Measurements from ENCODE around the gene NLRP6.
"Not testable (repeated sequence)": the region's sequence is repeated elsewhere in the genome, so short reads cannot be mapped to it uniquely, and the experiment has no call there.

DNA sequence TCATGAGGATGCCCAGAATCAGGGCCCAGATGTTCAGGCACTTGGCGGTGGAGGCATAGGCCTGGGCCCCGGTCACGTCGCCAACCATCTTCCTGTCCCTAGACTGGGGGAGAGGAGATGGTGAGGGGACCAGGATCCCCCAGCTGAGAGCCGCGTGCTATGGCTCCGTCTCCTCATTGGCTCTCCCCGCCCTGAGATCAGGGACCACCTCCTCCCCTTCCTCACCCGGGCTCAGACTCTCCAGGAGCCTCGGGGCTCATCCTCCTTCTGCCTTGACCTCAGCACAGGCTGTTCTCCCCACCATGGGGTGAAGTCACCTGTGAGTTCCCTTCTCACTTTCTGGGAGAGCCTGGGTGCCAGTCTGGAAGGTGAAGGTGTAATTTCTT lies 41.7 kb downstream of the NLRP6 start:
- TF ChIP-seq, protein P1, sequence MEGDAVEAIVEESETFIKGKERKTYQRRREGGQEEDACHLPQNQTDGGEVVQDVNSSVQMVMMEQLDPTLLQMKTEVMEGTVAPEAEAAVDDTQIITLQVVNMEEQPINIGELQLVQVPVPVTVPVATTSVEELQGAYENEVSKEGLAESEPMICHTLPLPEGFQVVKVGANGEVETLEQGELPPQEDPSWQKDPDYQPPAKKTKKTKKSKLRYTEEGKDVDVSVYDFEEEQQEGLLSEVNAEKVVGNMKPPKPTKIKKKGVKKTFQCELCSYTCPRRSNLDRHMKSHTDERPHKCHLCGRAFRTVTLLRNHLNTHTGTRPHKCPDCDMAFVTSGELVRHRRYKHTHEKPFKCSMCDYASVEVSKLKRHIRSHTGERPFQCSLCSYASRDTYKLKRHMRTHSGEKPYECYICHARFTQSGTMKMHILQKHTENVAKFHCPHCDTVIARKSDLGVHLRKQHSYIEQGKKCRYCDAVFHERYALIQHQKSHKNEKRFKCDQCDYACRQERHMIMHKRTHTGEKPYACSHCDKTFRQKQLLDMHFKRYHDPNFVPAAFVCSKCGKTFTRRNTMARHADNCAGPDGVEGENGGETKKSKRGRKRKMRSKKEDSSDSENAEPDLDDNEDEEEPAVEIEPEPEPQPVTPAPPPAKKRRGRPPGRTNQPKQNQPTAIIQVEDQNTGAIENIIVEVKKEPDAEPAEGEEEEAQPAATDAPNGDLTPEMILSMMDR (IDR thresholded peaks at IDR 0.05): not testable (repeated sequence)
- TF ChIP-seq POLR2A, EP300 (IDR thresholded peaks at IDR 0.05): not testable (repeated sequence)
